HEK293 (cell line): ENCODE data around the gene KCTD19.

Source experiments
- CTCF ChIA-PET: fragments of 350-600 bp; formaldehyde crosslinking; extraction: SDS; loops from one replicate; lab custom pipeline; 2021; ENCODE audit warnings: antibody characterized with exemption; lab: Yijun Ruan, JAX
- POLR2A ChIA-PET: fragments of 300-600 bp; formaldehyde crosslinking; extraction: SDS; loops from one replicate; lab custom pipeline; 2020; ENCODE audit warnings: antibody characterized with exemption, inconsistent platforms; lab: Yijun Ruan, JAX
- H3K27ac ChIP-seq: fragments of 200-500 bp; sonication (Bioruptor generic); 2 replicates; pipeline ENCODE4 v1.5.1; 2014; ENCODE audit warnings: low read depth, low read length, control low read depth, inconsistent platforms; ENCODE audit errors: extremely low read depth
- H3K36me3 ChIP-seq, 2 experiments: fragments of 200-500 bp in 1 of 2; sonication (Bioruptor generic) in 1 of 2; 1 replicate in 1 of 2; 2 replicates in 1 of 2; pipeline ENCODE4 v1.5.1; 2014 to 2017; ENCODE audit warnings: inconsistent platforms in 2 of 2, low read length in 2 of 2; ENCODE audit not compliant: control insufficient read depth in 2 of 2, insufficient read depth in 1 of 2
- H3K4me1 ChIP-seq: fragments of 200-500 bp; sonication (Bioruptor generic); 2 replicates; pipeline ENCODE4 v1.5.1; 2014; ENCODE audit warnings: mild to moderate bottlenecking, low read length, inconsistent platforms; ENCODE audit not compliant: control insufficient read depth, insufficient read depth
- H3K4me3 ChIP-seq: 2 replicates; pipeline ENCODE4 v1.5.1; 2011; ENCODE audit warnings: low read depth, mild to moderate bottlenecking, control low read depth, low read length, moderate library complexity
- H3K9me3 ChIP-seq: fragments of 200-500 bp; sonication (Bioruptor generic); 2 replicates; pipeline ENCODE4 v1.5.1; 2014; ENCODE audit warnings: low read depth, low read length, inconsistent platforms; ENCODE audit not compliant: control insufficient read depth, insufficient read depth
- FEZF1 ChIP-seq: fragments of 450-650 bp; formaldehyde crosslinking; IDR thresholded peaks from 2 replicates; pipeline ENCODE4 v1.5.1; 2016; ENCODE audit warnings: missing biosample characterization, missing genetic modification characterization
- GLIS1 ChIP-seq: fragments of 450-650 bp; formaldehyde crosslinking; IDR thresholded peaks from 2 replicates; pipeline ENCODE4 v1.5.1; 2016; ENCODE audit warnings: missing biosample characterization, missing genetic modification characterization
- GLIS2 ChIP-seq: fragments of 450-650 bp; formaldehyde crosslinking; IDR thresholded peaks from 2 replicates; pipeline ENCODE4 v1.5.1; 2016; ENCODE audit warnings: missing biosample characterization, missing genetic modification characterization
- HOXD13 ChIP-seq: sonication (generic); formaldehyde crosslinking; IDR thresholded peaks from 2 replicates; pipeline ENCODE4 v1.8.0; 2022; ENCODE audit warnings: missing genetic modification reagents, borderline replicate concordance
- IKZF3 ChIP-seq: fragments of 450-650 bp; IDR thresholded peaks from 2 replicates; pipeline ENCODE4 v1.5.0; 2018; ENCODE audit warnings: missing biosample characterization, mild to moderate bottlenecking, missing genetic modification characterization, moderate library complexity
- KLF10 ChIP-seq: fragments of 450-650 bp; IDR thresholded peaks from 2 replicates; pipeline ENCODE4 v1.5.1; 2018; ENCODE audit warnings: missing biosample characterization, mild to moderate bottlenecking, missing genetic modification characterization
- KLF16 ChIP-seq: fragments of 450-650 bp; formaldehyde crosslinking; IDR thresholded peaks from 2 replicates; pipeline ENCODE4 v1.5.1; 2017; ENCODE audit warnings: missing biosample characterization, missing genetic modification characterization
- KLF8 ChIP-seq: fragments of 450-650 bp; formaldehyde crosslinking; IDR thresholded peaks from 2 replicates; pipeline ENCODE4 v1.5.1; 2016; ENCODE audit warnings: missing biosample characterization, missing genetic modification characterization
- MYNN ChIP-seq: fragments of 450-650 bp; formaldehyde crosslinking; IDR thresholded peaks from 2 replicates; pipeline ENCODE4 v1.5.1; 2016; ENCODE audit warnings: missing biosample characterization, missing genetic modification characterization, borderline replicate concordance
- REPIN1 ChIP-seq: fragments of 450-650 bp; formaldehyde crosslinking; IDR thresholded peaks from 2 replicates; pipeline ENCODE4 v1.5.1; 2017; ENCODE audit warnings: missing biosample characterization, missing genetic modification characterization, low read depth
- SETDB1 ChIP-seq: IDR thresholded peaks from one replicate; pipeline ENCODE4 v1.6.1; 2017; ENCODE audit warnings: mild to moderate bottlenecking, low read length, moderate library complexity, mixed read lengths; ENCODE audit not compliant: insufficient read length
- SP7 ChIP-seq: fragments of 450-650 bp; formaldehyde crosslinking; IDR thresholded peaks from 2 replicates; pipeline ENCODE4 v1.5.1; 2016; ENCODE audit warnings: missing biosample characterization, missing genetic modification characterization
- TRIM28 ChIP-seq: IDR thresholded peaks from 2 replicates; pipeline ENCODE4 v1.6.1; 2011; ENCODE audit warnings: low read length, control low read depth, borderline replicate concordance
- ZBTB17 ChIP-seq: fragments of 450-650 bp; formaldehyde crosslinking; IDR thresholded peaks from 2 replicates; pipeline ENCODE4 v1.5.1; 2016; ENCODE audit warnings: missing biosample characterization, missing genetic modification characterization
- ZBTB44 ChIP-seq: fragments of 450-650 bp; IDR thresholded peaks from 2 replicates; pipeline ENCODE4 v1.5.1; 2018; ENCODE audit warnings: missing biosample characterization, mild to moderate bottlenecking, missing genetic modification characterization
- ZIC2 ChIP-seq: fragments of 450-650 bp; formaldehyde crosslinking; IDR thresholded peaks from 2 replicates; pipeline ENCODE4 v1.5.1; 2016; ENCODE audit warnings: missing biosample characterization, missing genetic modification characterization
- ZNF169 ChIP-seq: fragments of 450-650 bp; formaldehyde crosslinking; IDR thresholded peaks from 2 replicates; pipeline ENCODE4 v1.5.1; 2016; ENCODE audit warnings: missing biosample characterization, missing genetic modification characterization
- ZNF24 ChIP-seq: fragments of 450-650 bp; formaldehyde crosslinking; IDR thresholded peaks from 2 replicates; pipeline ENCODE4 v1.5.1; 2016; ENCODE audit warnings: missing biosample characterization, missing genetic modification characterization
- ZNF530 ChIP-seq: fragments of 450-650 bp; formaldehyde crosslinking; IDR thresholded peaks from 2 replicates; pipeline ENCODE4 v1.5.1; 2016; ENCODE audit warnings: low read depth, missing biosample characterization, missing genetic modification characterization
- ZNF558 ChIP-seq: fragments of 450-650 bp; formaldehyde crosslinking; IDR thresholded peaks from 2 replicates; pipeline ENCODE4 v1.5.1; 2016; ENCODE audit warnings: missing biosample characterization, missing genetic modification characterization
- ZNF664 ChIP-seq: fragments of 450-650 bp; formaldehyde crosslinking; IDR thresholded peaks from 2 replicates; pipeline ENCODE4 v1.5.1; 2016; ENCODE audit warnings: missing biosample characterization, missing genetic modification characterization
- ZSCAN23 ChIP-seq: fragments of 450-650 bp; formaldehyde crosslinking; IDR thresholded peaks from 2 replicates; pipeline ENCODE4 v1.5.1; 2016; ENCODE audit warnings: missing biosample characterization, missing genetic modification characterization
- ZSCAN5A ChIP-seq: fragments of 450-650 bp; formaldehyde crosslinking; IDR thresholded peaks from 2 replicates; pipeline ENCODE4 v1.5.1; 2016; ENCODE audit warnings: missing biosample characterization, missing genetic modification characterization
- TF ChIP-seq, protein P1 (sequence below): fragments of 450-650 bp; formaldehyde crosslinking; IDR thresholded peaks from 2 replicates; pipeline ENCODE4 v1.5.1; 2016; ENCODE audit warnings: missing biosample characterization, missing genetic modification characterization
- TF ChIP-seq, protein P2 (sequence below): fragments of 450-650 bp; formaldehyde crosslinking; IDR thresholded peaks from 2 replicates; pipeline ENCODE4 v1.5.1; 2016; ENCODE audit warnings: missing biosample characterization, missing genetic modification characterization
- TF ChIP-seq, protein P3 (sequence below): fragments of 450-650 bp; formaldehyde crosslinking; IDR thresholded peaks from 2 replicates; pipeline ENCODE4 v1.5.1; 2017; ENCODE audit warnings: missing biosample characterization, missing genetic modification characterization

Gene KCTD19

DNA sequence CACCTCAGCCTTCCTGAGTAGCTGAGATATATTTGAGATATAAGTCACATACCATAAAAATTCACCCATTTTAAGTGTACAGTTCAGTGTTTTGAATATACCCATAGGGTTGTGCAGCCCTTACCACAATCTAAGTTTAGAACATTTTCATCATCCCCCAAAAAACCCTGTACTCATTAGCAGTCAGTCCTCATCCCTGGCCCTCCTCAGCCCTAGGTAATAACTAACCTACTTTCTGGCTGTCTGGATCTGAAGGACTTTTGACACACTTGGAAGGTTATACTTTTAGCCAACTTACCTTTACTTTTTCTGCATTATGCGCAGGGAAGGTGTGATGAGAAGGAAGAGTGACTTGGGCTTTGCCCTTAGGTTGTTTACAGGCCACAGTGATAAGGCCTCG lies 51.2 kb downstream of the KCTD19 start (continued):
- no peak for TF ChIP-seq ZSCAN5A (tag by site-specific recombination)
- TF ChIP-seq, protein P1, sequence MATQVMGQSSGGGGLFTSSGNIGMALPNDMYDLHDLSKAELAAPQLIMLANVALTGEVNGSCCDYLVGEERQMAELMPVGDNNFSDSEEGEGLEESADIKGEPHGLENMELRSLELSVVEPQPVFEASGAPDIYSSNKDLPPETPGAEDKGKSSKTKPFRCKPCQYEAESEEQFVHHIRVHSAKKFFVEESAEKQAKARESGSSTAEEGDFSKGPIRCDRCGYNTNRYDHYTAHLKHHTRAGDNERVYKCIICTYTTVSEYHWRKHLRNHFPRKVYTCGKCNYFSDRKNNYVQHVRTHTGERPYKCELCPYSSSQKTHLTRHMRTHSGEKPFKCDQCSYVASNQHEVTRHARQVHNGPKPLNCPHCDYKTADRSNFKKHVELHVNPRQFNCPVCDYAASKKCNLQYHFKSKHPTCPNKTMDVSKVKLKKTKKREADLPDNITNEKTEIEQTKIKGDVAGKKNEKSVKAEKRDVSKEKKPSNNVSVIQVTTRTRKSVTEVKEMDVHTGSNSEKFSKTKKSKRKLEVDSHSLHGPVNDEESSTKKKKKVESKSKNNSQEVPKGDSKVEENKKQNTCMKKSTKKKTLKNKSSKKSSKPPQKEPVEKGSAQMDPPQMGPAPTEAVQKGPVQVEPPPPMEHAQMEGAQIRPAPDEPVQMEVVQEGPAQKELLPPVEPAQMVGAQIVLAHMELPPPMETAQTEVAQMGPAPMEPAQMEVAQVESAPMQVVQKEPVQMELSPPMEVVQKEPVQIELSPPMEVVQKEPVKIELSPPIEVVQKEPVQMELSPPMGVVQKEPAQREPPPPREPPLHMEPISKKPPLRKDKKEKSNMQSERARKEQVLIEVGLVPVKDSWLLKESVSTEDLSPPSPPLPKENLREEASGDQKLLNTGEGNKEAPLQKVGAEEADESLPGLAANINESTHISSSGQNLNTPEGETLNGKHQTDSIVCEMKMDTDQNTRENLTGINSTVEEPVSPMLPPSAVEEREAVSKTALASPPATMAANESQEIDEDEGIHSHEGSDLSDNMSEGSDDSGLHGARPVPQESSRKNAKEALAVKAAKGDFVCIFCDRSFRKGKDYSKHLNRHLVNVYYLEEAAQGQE (tag by site-specific recombination) = no peak
- TF ChIP-seq, all 188 proteins: peak for 0

GRCh38 chr16:67271446-67271845 lies 55.1 kb downstream of the KCTD19 start:
- CTCF ChIA-PET = interaction anchor here (0.9 to 1.5 kb wide), 2 partner anchors 13 to 68 kb away, joined by 3 to 5 read pairs; no protein-coding TSS in a partner anchor
- H3K9me3 ChIP-seq = no peaks in the 10 kb centered on the region
- POLR2A ChIA-PET = interaction anchor here (1.0 to 1.3 kb wide), 2 partner anchors 24 to 27 kb away, joined by 3 to 8 read pairs; partner anchors contain the start of genes FHOD1 and SLC9A5

GRCh38 chr16:67270931-67271338 lies 55.6 kb downstream of the KCTD19 start:
- Histone ChIP-seq H3K9me3 (no peaks in the 10 kb centered on the region), H3K4me1 (no peaks in the 10 kb centered on the region), H3K36me3 (peaks cover 0 to 10% of the 10 kb centered on the region in 2 experiments; a peak in 2 of 3 replicates), H3K4me3 (no peak overlapping the region), H3K27ac (no peak overlapping the region)
- ChIA-PET CTCF (interaction anchor here (0.9 to 2.1 kb wide), 4 partner anchors 10 to 68 kb away, joined by 3 to 7 read pairs (median 6); no protein-coding TSS in a partner anchor), POLR2A (interaction anchor here (0.7 to 1.3 kb wide), 5 partner anchors 10 to 143 kb away, joined by 3 to 8 read pairs (median 3); partner anchors contain the start of genes FHOD1 and SLC9A5)
- TF ChIP-seq ZNF664 (tag by site-specific recombination) (no peak), ZIC2 (tag by site-specific recombination) (peak; percentile 56), TRIM28 (no peak), SP7 (tag by site-specific recombination) (no peak), ZNF558 (no peak), ZBTB17 (tag by site-specific recombination) (no peak), IKZF3 (tag by site-specific recombination) (no peak), REPIN1 (tag by site-specific recombination) (no peak), ZNF530 (tag by site-specific recombination) (no peak), GLIS1 (tag by site-specific recombination) (peak; percentile 21), ZBTB44 (tag by site-specific recombination) (no peak), KLF8 (tag by site-specific recombination) (no peak), ZNF24 (tag by site-specific recombination) (no peak)

More at GRCh38 chr16:67271446-67271845, 55.1 kb downstream of the KCTD19 start:
- Histone ChIP-seq H3K36me3 (peaks cover 0 to 15% of the 10 kb centered on the region in 2 experiments; a peak in 2 of 3 replicates), H3K27ac (no peak overlapping the region), H3K4me3 (no peak overlapping the region), H3K4me1 (no peaks in the 10 kb centered on the region)
- TF ChIP-seq GLIS2 (tag by site-specific recombination) = no peak
- TF ChIP-seq KLF10 (tag by site-specific recombination) = no peak
- no peak for TF ChIP-seq KLF16 (tag by site-specific recombination)
- TF ChIP-seq SETDB1 = no peak
- TF ChIP-seq, protein P2, sequence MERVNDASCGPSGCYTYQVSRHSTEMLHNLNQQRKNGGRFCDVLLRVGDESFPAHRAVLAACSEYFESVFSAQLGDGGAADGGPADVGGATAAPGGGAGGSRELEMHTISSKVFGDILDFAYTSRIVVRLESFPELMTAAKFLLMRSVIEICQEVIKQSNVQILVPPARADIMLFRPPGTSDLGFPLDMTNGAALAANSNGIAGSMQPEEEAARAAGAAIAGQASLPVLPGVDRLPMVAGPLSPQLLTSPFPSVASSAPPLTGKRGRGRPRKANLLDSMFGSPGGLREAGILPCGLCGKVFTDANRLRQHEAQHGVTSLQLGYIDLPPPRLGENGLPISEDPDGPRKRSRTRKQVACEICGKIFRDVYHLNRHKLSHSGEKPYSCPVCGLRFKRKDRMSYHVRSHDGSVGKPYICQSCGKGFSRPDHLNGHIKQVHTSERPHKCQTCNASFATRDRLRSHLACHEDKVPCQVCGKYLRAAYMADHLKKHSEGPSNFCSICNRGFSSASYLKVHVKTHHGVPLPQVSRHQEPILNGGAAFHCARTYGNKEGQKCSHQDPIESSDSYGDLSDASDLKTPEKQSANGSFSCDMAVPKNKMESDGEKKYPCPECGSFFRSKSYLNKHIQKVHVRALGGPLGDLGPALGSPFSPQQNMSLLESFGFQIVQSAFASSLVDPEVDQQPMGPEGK (tag by site-specific recombination) = no peak
- no peak for TF ChIP-seq ZSCAN23 (tag by site-specific recombination)
- no peak for TF ChIP-seq ZNF169 (tag by site-specific recombination)
- TF ChIP-seq FEZF1 = no peak
- no peak for TF ChIP-seq MYNN (tag by site-specific recombination)
- TF ChIP-seq HOXD13 (CRISPR knock-in tag) = no peak
- TF ChIP-seq, protein P3, sequence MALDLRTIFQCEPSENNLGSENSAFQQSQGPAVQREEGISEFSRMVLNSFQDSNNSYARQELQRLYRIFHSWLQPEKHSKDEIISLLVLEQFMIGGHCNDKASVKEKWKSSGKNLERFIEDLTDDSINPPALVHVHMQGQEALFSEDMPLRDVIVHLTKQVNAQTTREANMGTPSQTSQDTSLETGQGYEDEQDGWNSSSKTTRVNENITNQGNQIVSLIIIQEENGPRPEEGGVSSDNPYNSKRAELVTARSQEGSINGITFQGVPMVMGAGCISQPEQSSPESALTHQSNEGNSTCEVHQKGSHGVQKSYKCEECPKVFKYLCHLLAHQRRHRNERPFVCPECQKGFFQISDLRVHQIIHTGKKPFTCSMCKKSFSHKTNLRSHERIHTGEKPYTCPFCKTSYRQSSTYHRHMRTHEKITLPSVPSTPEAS = no peak
